ENCODE results near the gene USP53.
"Not testable (repeated sequence)": the region's sequence is repeated elsewhere in the genome, so short reads cannot be mapped to it uniquely, and the experiment has no call there.

Gene USP53

GRCh38 chr4:119228406-119228805, 15.9 kb downstream of the USP53 start:
- no peak for DNase-seq (ENCODE audit: low read depth)

- DNase-seq (ENCODE audit: low read depth): no peak
These were observed 17.6 kb downstream of the USP53 start for GRCh38 chr4:119229908-119230687.

- no peak for DNase-seq (ENCODE audit: low read depth)
These were observed 19.0 kb downstream of the USP53 start for GRCh38 chr4:119231491-119231890.

DNA sequence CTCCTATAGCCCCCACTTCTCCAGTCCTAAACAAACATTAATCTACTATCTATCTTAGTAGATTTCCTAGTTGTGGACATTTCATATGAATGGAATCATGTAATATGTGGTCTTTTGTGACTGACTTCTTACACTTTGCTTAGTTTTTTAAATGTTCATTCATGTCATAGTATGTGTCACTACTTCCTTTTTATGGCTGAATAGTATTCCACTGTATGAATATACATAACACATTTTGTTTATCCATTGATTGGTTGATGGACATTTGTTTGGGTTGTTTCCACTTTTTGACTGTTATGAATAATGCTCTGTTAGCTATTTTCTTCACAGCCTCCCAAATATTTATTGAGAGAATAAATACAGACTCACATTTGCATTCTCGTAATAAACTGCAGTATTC, 19.8 kb downstream of the USP53 start:
- no peak for DNase-seq (ENCODE audit: low read depth)

DNA sequence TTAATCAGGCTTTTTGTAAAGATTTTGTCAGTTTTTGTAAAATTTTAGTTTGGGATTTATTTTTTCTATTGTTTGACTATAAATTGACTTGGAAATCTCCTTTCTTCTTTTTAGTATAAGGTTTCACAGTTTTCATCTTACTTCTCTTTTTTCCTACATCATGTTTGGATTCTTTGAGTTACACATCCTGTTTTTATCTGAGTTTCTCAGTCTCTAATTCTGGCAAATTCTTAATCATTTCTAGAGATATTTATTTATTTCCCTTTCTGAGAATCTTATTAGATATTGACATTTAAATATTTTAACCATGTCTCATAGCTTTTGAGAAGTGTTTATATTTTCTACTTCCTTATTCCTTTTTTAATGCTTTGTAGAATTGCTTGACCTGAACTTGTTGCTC, 20.7 kb downstream of the USP53 start:
- no peak for DNase-seq (ENCODE audit: low read depth)

DNA sequence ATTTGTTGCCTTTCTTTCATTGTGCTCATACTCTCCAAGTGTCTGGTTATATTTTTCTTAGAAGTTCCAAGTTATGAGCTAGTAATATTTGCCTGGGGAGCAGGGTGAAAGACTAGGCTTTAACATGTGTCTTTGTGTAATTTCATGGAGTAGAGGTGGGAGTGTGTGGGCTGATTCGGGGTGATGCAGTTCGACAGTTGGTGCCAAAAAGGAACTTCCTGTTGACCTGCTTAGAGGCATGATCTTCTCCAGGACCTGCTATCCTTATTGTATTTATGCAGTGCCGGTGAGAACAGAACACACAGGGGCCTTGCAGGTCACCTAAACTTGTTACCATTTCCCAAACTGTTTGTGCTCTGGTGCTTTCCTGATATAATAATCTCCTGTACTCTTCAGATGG, 21.2 kb downstream of the USP53 start:
- no peak for DNase-seq (ENCODE audit: low read depth)

DNA sequence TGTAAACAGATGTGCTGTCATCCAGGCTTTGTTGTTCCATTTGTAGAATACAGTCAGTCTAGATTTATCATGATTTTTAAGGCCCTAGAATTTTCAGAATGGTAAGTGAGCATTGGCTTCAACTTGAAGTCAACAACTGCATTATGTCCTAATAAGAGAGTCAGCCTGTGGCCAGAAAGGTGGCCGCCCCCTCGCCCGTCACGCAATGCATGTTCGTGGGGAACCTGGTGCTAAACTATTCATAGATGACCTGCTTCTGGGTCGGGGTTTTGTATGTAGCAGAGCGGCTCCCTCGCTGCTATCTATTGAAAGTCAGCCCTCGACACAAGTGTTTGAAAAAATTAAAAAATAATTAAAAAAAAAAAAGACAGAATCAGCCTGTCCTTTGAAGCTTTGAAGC, 24.7 kb downstream of the USP53 start:
- no peak for DNase-seq (ENCODE audit: low read depth)

GRCh38 chr4:119237642-119238041, 25.1 kb downstream of the USP53 start:
- DNase-seq (ENCODE audit: low read depth): no peak

GRCh38 chr4:119238068-119238722, 25.7 kb downstream of the USP53 start:
- no peak for DNase-seq (ENCODE audit: low read depth)

DNA sequence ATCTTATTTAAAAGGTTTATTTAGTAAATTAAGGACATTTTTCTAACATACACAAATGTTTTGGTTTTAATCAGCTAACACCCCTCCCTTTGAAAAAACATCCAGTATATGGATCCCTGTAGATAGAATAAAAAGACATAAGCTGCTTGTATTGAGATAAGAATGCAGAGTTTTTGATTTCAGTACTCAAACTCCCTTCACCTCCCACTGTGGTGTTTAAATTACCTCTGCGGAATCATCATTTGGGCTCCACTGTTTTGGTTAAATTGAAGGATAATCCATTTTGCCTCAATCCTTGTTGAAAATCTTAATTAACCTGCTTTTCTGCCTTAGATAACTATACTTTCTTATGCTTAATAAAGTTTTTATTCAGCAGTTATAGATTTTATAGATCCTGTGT, 27.6 kb downstream of the USP53 start:
- DNase-seq (ENCODE audit: low read depth): no peak

DNA sequence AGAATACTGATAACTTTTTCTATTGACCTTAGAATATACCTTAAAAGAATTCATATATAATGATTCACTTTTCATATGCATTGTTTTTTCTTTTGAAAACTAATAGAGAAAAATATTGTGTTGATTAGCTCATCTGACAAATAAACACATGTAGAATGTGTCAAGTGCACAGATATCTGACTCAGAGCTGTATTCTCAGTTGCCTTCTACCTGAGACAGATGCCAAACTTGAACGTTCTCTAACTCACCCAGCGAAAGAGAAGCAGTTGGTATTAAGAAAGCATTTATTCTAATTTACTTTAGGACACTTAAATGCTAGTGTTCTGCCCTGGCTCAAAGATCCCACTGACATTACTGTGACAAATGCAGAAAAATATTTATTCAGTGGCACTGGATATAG, 28.1 kb downstream of the USP53 start:
- DNase-seq (ENCODE audit: low read depth): no peak

DNA sequence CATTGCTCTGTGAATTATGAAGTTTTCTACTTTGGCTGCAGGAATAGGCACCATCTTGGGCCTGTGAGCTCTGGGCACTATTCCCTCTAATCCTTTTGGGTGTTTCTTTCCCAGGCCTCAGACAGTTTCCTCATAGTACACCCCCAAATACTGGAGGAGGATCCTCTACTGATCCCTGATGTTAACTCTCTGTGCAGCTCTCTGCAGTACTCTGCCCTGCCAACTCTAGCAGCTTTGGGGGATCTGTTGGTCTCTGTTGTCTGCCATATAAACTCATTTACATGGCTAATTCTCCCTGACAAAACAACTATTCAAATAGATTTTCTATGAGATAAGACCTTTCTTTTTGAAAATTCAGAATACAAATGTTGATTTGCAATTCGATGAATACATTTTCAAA, 29.9 kb downstream of the USP53 start:
- DNase-seq (ENCODE audit: low read depth): no peak

DNA sequence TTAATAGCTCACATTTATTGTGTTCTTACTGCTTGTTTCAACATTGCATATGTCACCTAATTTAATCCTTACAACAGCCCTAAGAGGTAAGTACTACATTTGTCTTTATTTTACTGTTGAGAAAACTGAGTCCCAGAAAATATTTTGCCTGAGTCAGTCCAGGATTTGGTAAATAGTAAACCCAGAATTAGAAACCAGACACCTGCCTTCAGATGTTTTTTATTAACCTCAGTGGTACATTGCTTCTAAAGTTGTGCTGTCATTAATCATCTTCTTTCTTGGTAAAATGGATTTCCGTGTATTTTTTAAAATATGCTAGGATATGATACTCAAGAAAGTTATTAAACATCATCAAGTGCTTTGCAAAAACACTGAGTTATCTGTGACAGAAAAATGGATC, 31.4 kb downstream of the USP53 start:
- DNase-seq (ENCODE audit: low read depth): no peak

DNA sequence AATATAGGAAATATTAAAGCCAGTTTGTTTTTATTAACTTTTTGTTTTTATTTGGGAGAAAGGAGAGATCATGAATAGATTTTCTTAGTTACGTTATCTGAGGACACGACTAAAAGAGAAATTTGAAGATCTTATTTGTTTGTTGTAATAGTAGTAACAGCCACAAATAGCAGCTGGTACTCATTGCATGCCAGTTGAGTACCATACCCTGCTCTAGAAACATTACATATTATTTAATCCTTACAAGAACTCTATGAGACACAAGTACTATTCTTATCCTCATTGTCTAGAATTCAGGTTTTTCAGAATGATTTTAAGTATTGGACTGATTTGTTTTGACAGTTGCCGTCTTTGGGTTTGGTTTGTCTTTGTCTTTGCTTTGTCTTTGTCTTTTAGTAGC, 31.8 kb downstream of the USP53 start:
- DNase-seq (ENCODE audit: low read depth): no peak

GRCh38 chr4:119244832-119245231, 32.3 kb downstream of the USP53 start:
- DNase-seq (ENCODE audit: low read depth): no peak

- DNase-seq (ENCODE audit: low read depth): no peak
These were observed 33.7 kb downstream of the USP53 start for GRCh38 chr4:119246177-119246733.

DNA sequence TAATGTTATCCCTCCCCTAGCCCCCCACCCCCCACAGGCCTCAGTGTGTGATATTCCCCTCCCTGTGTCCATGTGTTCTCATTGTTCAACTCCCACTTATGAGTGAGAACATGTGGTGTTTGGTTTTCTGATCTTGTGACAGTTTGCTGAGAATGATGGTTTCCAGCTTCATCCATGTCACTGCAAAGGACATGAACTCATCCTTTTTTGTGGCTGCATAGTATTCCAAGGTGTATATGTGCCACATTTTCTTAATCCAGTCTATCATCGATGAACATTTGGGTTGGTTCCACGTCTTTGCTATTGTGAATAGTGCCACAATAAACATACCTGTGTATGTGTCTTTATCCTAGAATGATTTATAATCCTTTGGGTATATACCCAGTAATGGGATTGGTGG, 38.5 kb downstream of the USP53 start:
- not testable (repeated sequence) for DNase-seq (ENCODE audit: low read depth)

DNA sequence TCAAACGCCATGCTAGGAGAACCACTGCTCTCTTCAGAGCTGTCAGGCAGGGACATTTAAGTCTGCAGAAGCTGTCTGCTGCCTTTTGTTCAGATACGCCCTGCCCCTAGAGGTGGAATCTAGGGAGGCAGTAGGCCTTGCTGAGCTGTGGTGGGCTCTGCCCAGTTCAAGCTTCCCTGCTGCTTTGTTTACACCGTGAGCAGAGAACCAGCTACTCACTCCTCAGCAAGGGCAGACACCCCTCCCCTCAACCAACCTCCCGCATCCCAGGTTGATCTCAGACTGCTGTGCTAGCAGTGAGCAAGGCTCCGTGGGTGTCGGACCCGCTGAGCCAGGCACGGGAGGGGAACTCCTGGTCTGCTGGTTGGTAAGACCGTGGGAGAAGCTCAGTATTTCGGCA, 42.7 kb downstream of the USP53 start:
- DNase-seq (ENCODE audit: low read depth): not testable (repeated sequence)

DNA sequence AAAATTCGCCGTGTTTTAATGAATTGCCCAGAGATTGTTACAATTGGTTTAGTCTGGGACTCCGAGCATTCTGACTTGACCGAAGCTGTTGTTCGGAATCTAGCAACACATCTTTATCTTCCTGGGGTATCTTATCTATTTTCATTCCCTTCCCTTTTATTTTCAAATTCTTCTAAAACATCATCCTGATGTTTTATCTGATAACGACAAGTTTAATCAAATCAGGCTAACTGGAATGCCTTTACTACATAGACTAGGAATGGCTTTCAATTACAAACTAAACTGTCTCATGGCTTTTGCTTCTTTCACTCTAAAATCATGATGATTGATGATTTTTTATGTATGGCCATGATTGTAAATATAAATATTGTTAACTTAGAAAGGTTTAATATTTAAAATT, 48.0 kb downstream of the USP53 start:
- DNase-seq (ENCODE audit: low read depth): no peak

DNA sequence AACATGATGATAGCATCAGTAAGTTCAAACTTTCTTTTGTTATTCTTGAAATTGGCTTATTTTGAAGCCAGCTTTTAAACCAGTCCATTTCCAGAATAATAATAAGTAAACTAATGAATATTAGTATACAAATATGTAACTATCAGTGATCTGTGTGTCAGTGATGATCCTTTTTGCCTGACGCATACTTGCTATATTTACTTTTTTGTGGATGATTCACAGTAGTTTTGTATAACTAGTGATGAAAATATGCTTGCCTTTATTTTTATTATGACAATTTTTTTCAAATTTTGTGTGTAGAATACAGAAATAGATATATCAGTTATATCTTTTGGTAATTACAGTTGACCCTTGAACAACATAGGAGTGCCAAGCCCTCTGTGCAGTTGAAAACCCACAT, 49.5 kb downstream of the USP53 start:
- no peak for DNase-seq (ENCODE audit: low read depth)

DNA sequence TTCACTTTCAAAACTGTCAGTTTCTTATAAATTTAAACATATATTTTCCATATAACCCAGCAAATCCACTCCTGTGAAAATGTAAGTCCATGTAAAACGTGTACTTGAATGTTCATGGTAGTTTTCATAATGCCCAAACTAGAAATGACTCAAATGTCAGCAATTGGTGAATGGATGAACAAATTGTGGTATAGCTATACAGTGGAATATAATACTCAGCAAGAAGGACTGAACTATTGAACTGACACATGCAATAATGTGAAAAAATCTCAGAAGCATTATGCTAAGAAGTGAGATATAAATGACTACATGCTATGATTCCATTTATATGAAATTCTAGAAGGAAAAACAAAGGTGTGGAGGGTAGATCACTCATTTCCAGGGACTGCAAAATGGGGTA, 52.2 kb downstream of the USP53 start:
- DNase-seq (ENCODE audit: low read depth): no peak

- no peak for DNase-seq (ENCODE audit: low read depth)
These were observed 53.6 kb downstream of the USP53 start for GRCh38 chr4:119266153-119266552.

DNA sequence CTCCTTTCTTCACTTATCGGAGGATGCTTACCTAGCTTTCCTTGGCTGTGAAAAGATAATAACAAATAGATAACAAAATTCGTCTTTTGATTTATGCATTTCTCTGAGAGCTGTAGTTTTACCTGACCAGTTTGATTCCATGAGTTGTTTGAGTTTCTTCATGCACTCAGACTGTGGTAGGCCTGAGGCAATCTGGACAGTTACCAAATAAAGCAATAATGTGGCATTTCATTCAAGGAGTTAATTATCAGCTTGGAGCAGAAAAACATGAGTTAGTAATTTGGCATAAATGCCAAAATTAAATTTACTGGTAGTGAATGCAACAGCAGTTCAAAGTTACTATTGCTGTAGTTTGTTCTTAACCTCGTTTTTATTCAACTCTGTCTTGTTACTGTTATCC, 56.0 kb downstream of the USP53 start:
- DNase-seq (ENCODE audit: low read depth): no peak
